Inflammatory macrophage treated with lipopolysaccharide for 4 hours (primary cell): ENCODE measurements around the gene SLC8A2.
A peak's percentile ranks its signal among the peaks of the same experiment; 100 is the strongest.
"Not testable (repeated sequence)": the region's sequence is repeated elsewhere in the genome, so short reads cannot be mapped to it uniquely, and the experiment has no call there.

Experiments
- DNase-seq: peaks from one replicate; pipeline ENCODE4 v3.0.0-alpha.2; 2020

The SLC8A2 gene

DNA sequence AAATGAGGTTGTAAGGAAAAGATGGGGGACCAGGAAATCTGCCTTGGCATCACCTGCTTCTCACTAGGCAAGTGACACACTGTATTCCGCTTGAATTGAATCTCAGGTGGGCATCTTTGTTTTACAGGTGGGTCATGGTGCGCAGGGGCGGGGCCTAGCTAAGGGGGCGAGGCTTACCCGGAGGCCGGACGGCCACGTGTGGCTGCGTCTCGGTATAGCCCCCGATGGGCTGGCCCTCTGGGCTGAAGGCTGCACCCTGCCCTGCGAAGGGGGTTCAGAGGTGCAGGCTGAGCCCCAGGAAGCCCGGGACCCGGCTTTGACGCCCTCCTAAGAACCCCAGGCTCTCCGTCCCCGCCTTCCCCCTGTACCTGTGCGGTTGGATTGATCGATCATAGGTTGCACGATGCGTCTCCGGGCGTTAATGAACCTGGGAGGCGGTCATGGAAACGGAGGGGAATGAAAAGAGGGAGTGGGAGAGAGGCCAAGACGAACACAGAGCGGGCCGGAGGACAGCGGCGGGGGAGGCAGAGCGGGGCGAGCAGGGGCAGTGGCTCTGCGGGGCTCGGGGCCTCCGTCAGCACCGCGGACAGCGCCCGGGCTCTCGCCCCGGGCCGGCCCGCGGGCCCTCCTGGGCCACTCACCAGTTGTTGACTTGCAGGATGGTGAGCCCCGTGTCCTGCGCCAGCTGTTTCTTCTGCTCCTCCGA lies 64.8 kb downstream of the SLC8A2 start:
- DNase-seq: no peak

DNA sequence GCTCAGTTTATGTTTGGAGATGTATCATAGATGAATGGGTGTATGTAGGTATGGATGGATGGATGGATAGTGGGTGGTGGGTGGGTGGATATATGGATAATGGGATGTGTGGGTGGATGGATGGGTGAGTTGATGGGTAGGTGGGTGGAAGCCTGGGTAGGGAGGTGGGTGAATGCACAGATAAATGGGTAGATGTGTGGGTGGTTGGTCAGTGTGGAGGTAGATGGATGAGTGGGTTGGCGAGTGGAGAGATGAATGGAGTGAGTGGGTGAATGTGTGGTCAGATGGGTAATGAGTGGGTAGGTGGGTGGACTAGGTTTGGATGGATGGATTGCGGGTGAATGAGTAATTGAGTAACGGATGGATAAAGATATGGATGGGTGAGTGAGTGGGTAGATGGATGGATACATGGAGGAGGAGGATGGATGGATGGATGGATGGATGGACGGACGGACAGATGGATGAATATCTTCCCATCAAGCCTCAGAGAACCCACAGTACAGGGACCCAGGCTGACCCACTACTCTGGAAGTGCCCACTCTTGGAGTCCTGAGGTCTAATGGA lies 65.8 kb downstream of the SLC8A2 start:
- no peak for DNase-seq

DNA sequence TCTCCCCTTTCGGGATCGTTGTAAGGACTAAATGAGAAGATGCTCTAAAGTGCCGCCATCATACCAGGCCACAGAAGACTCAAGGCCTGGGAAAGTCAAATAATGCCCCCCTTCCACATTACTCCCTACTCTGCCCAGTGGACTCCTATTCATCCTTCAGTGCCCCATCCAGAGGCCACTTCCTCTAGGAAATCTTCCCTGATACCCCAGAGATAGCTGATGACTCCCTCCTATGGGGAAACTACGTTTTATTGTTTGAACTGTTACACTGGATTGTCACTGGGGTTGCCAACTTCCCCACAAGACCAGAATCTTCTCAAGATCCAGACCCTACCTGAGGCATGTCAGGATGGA lies 66.5 kb downstream of the SLC8A2 start:
- no peak for DNase-seq

DNA sequence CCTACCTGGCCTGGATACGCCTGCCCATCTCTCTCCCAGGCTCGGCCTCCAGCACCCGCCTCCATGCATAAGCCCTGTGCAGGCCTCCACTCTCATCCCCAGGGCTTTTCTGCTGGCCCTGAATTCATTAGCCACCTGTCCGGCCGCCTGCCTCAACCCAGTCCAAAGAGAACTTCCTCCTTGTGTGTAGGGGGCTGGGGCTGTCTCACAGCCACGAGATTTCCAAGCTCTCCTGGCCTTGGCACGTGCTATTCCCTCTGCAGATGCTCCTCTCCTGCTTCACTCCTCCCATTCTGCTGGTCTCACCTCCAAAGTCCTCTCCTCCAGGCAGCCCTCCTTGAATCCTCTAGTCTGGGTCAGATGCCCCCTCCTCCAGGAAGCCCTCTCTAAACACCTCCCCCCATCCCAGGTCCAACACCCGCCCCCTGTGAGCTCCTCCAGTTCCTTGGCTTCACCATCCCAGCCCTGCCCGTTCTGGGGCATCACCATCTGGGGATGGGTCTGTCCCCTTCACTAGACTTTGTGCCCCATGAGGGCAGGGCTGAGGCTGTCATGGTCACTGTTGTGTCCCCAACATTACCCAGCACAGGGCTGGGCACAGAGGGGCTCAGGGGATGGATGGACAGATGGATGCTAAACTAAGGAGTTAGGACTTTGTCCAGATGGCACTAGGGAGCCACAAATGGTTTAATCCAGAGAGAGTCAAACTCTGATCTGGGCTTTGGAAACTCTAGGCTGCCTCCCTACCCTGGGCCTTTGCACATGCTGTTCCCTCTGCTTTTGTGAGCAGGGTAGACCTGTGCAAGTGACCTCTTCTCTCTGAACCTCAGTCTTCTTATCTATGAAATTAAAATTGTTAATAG lies 67.1 kb downstream of the SLC8A2 start:
- no peak for DNase-seq

GRCh38 chr19:47402504-47402903 lies 69.2 kb downstream of the SLC8A2 start:
- DNase-seq: no peak

GRCh38 chr19:47398707-47399597 lies 72.7 kb downstream of the SLC8A2 start:
- DNase-seq: no peak

DNA sequence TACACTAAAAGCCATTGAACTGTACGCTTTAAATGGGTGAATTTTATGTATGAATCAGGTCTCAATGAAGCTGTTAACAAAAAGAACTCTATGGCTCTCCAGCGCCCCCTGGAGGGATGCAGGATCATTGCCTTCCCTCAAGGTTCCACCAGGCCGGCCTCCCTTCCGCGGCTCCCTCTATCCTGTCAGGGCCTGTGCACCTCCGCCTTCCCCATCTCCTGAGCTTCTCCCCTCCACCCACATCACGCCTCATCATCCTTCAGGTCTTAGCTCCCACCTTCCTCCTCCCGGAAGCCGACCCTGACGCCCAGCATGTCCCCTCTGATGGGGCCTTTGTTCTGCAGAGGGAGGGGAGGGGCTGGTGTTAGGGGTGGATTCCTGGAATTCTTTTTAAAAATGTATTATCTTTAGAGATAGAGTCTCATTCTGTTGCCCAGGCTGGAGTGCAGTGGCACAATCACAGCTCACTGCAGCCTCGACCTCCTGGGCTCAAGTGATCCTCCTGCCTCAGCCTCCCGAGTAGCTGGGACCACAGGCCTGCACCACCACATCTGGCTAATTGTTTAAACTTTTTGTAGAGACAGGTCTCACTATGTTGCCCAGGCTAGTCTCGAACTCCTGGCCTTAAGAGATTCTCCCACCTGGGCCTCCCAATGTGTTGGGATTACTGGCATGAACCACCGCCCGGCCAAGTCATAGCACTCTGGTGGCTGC lies 80.0 kb downstream of the SLC8A2 start:
- peak; percentile 75 for DNase-seq

- DNase-seq: no peak
These were observed 80.9 kb downstream of the SLC8A2 start for GRCh38 chr19:47390533-47391488.

GRCh38 chr19:47389150-47389556 lies 82.5 kb downstream of the SLC8A2 start:
- DNase-seq: peak; percentile 99

GRCh38 chr19:47388721-47389120 lies 83.0 kb downstream of the SLC8A2 start:
- DNase-seq: peak; percentile 91

DNA sequence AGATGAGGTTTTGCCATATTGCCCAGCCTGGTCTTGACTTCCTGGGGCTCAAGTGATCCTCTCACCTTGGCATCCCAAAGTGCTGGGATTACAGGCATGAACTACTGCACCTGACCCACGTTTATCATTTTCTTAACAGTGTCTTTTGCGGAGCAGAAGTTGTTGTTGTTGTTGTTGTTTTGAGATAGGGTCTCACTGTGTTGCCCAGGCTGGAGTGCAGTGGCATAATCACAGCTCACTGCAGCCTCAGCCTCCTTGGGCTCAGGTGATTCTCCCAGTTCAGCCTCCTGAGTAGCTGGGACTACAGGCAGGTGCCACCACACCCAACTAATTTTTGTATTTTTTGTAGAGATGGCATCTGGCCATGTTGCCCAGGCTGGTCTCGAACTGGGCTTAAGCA lies 84.1 kb downstream of the SLC8A2 start:
- DNase-seq: not testable (repeated sequence)

DNA sequence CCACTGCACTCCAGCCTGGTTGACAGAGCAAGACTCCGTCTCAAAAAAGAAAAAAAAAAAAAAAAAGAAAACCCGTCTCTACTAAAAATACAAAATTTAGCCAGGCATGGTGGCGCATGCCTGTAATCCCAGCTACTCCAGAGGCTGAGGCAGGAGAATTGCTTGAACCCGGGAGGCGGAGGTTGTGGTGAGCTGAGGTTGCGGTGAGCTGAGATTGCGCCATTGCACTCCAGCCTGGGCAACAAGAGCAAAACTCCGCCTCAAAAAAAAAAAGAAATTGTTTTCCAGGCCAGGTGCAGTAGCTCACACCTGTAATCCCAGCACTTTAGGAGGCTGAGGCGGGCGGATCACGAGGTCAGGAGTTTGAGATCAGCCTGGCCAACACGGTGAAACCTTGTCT lies 85.1 kb downstream of the SLC8A2 start:
- not testable (repeated sequence) for DNase-seq

DNA sequence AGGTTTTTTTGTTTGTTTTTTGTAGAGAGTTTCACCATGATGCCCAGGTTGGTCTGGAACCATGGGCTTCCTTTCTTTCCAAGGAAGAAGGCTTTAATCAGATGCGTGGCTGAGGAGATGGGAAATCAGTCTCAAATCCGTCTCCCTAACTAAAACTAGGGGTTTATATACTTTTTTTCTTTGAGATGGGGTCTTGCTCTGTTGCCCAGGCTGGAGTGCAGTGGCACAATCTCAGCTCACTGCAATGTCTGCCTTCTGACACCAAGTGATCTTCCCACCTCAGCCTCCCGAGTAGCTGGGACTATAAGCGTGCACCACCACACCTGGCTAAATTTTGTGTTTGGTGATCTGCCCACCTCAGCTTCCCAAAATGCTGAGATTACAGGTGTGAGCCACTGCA lies 87.2 kb downstream of the SLC8A2 start:
- not testable (repeated sequence) for DNase-seq

- not testable (repeated sequence) for DNase-seq
These were observed 87.8 kb downstream of the SLC8A2 start for GRCh38 chr19:47383890-47384289.

- DNase-seq: peak; percentile 68
These were observed 89.9 kb downstream of the SLC8A2 start for GRCh38 chr19:47381653-47382279.

GRCh38 chr19:47381121-47381520 lies 90.6 kb downstream of the SLC8A2 start:
- no peak for DNase-seq

GRCh38 chr19:47380559-47380958 lies 91.1 kb downstream of the SLC8A2 start:
- no peak for DNase-seq

DNA sequence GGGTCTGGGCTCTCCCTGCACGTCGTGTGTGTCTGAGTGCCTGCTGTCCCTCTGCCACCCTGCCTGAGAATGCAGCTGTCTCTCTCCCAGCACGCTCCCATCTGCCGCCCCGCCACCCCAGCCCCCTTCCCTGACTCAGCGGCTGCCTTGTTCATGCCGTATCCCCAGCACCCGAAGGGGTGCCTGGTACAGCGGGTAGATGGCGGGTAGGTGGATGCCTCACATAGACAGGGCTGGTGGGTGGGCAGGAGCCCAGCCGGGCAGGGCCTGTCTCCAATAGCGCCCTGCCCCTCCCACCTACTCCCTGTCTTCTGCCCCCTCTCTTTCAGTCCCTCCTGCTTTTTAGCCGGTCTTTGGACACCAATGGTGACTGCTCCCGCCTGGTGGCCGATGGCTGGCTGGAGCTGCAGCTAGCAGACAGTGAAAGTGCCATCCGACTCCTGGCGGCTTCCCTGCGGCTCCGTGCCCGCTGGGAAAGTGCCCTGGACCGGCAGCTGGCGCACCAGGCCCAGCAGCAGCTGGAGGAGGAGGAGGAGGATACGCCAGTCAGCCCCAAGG lies 92.2 kb downstream of the SLC8A2 start:
- DNase-seq: no peak

- no peak for DNase-seq
These were observed 93.4 kb downstream of the SLC8A2 start for GRCh38 chr19:47378246-47378645.
